Spleen (tissue), 7 donors: ENCODE data around the gene TAS2R8.

ENCODE experiments used
- CTCF ChIP-seq, 11 experiments: fragments of 200-600 bp in 7 of 11; fragments of 450-650 bp in 4 of 11; sonication (generic) in 4 of 11; IDR thresholded peaks in 8 of 11; conservative IDR thresholded peaks in 3 of 11; 1 replicate in 7 of 11; 2 replicates in 4 of 11; pipeline versions ENCODE4 v1.4.0 to v1.8.0; 2016 to 2021; ENCODE audit warnings: antibody characterized with exemption in 11 of 11, inconsistent platforms in 4 of 11, mild to moderate bottlenecking in 1 of 11
- POLR2A ChIP-seq, 3 donors: fragments of 450-650 bp; IDR thresholded peaks; one replicate each; pipeline ENCODE4 v1.5.1; 2017; ENCODE audit warnings: antibody characterized with exemption in 3 of 3, mild to moderate bottlenecking in 1 of 3
- POLR2AphosphoS5 ChIP-seq, 3 donors: sonication (generic); formaldehyde crosslinking; IDR thresholded peaks; one replicate each; pipeline ENCODE4 v1.5.1; 2017; ENCODE audit warnings: antibody characterized with exemption in 3 of 3
- donor health status: DM: no; HTN: no; CAD: no; lungs with moderate emphysema.
- donor health status: DM: no; HTN: no; CAD: no.
- donor health status: DM: no; HTN: no; CAD: no.

GRCh38 chr12:10783252-10783651, 23.8 kb downstream of the TAS2R8 start:
- no peak for TF ChIP-seq CTCF (IDR thresholded peaks at IDR 0.05 in 8 of 11, conservative IDR thresholded peaks at IDR 0.05 in 3 of 11)
- no peak for TF ChIP-seq POLR2AphosphoS5 (IDR thresholded peaks at IDR 0.05)
- TF ChIP-seq POLR2A (IDR thresholded peaks at IDR 0.05) = no peak
